CD4-positive, alpha-beta T cell treated with Interleukin-6 for 4 hours (primary cell): ENCODE results near the gene PRKN.
"Not testable (repeated sequence)": the region's sequence is repeated elsewhere in the genome, so short reads cannot be mapped to it uniquely, and the experiment has no call there.

Experiments used
- DNase-seq: peaks from one replicate; pipeline ENCODE4 v3.0.0-alpha.2; 2020; ENCODE audit warnings: mixed read lengths

The PRKN gene

GRCh38 chr6:161354276-161354840 is 1373.2 kb downstream of the PRKN start:
- no peak for DNase-seq

- DNase-seq, result no peak
Observed at GRCh38 chr6:161353208-161353613, 1374.4 kb downstream of the PRKN start.

GRCh38 chr6:161351858-161352257 is 1375.7 kb downstream of the PRKN start:
- no peak for DNase-seq

GRCh38 chr6:161349886-161350285 is 1377.7 kb downstream of the PRKN start:
- no peak for DNase-seq

- no peak for DNase-seq
Observed at GRCh38 chr6:161348628-161348994, 1379.0 kb downstream of the PRKN start.

- DNase-seq, result no peak
Observed at GRCh38 chr6:161347988-161348627, 1379.5 kb downstream of the PRKN start.

GRCh38 chr6:161347125-161347524 is 1380.4 kb downstream of the PRKN start:
- DNase-seq, result no peak

GRCh38 chr6:161346717-161347116 is 1380.8 kb downstream of the PRKN start:
- no peak for DNase-seq

GRCh38 chr6:161344626-161345025 is 1382.9 kb downstream of the PRKN start:
- DNase-seq, result no peak

GRCh38 chr6:161342039-161342438 is 1385.5 kb downstream of the PRKN start:
- DNase-seq, result no peak

- no peak for DNase-seq
Observed at GRCh38 chr6:161341638-161342037, 1385.9 kb downstream of the PRKN start.

- no peak for DNase-seq
Observed at GRCh38 chr6:161338015-161338414, 1389.6 kb downstream of the PRKN start.

GRCh38 chr6:161336479-161336878 is 1391.1 kb downstream of the PRKN start:
- DNase-seq, result no peak

GRCh38 chr6:161333410-161333809 is 1394.2 kb downstream of the PRKN start:
- DNase-seq, result no peak

GRCh38 chr6:161331402-161332081 is 1396.0 kb downstream of the PRKN start:
- not testable (repeated sequence) for DNase-seq

- DNase-seq, result no peak
Observed at GRCh38 chr6:161327360-161327953, 1400.1 kb downstream of the PRKN start.

GRCh38 chr6:161319231-161319630 is 1408.3 kb downstream of the PRKN start:
- no peak for DNase-seq

GRCh38 chr6:161318456-161318855 is 1409.1 kb downstream of the PRKN start:
- no peak for DNase-seq

- no peak for DNase-seq
Observed at GRCh38 chr6:161316531-161316930, 1411.0 kb downstream of the PRKN start.

GRCh38 chr6:161315246-161315917 is 1412.2 kb downstream of the PRKN start:
- DNase-seq, result not testable (repeated sequence)

GRCh38 chr6:161314541-161315245 is 1412.9 kb downstream of the PRKN start:
- not testable (repeated sequence) for DNase-seq

- no peak for DNase-seq
Observed at GRCh38 chr6:161313940-161314509, 1413.5 kb downstream of the PRKN start.
